Stomach (tissue), 9 donors: Measurements from ENCODE around the gene LYAR. TPM values are rescaled to one million over a fixed set of nuclear protein-coding genes. Genes with fewer than 3 reads are reported as not detected.
"Not testable (repeated sequence)": the region's sequence is repeated elsewhere in the genome, so short reads cannot be mapped to it uniquely, and the experiment has no call there.

Experiments used
- DNase-seq, 2 donors: peaks; one replicate each; pipeline versions ENCODE4 v3.0.0 to v3.0.0-alpha.2; 2013 to 2019
- H3K27ac ChIP-seq, 5 donors: fragments of 200-600 bp in 4 of 5; sonication (generic) in 4 of 5; one replicate each; pipeline ENCODE4 v1.5.1; 2013 to 2019; ENCODE audit warnings: mild to moderate bottlenecking in 1 of 5, moderate library complexity in 1 of 5
- H3K27me3 ChIP-seq, 3 donors: fragments of 200-600 bp; sonication (generic); one replicate each; pipeline ENCODE4 v1.5.1; 2017 to 2019; ENCODE audit warnings: mixed run types in 1 of 3
- H3K36me3 ChIP-seq, 4 donors: fragments of 200-600 bp; sonication (generic); 1 replicate in 3 of 4; 2 replicates in 1 of 4; pipeline ENCODE4 v1.5.1; 2016 to 2019
- H3K4me1 ChIP-seq, 4 donors: fragments of 200-600 bp; sonication (generic); one replicate each; pipeline ENCODE4 v1.5.1; 2016 to 2019
- H3K4me3 ChIP-seq, 4 donors: fragments of 200-600 bp; sonication (generic) in 3 of 4; one replicate each; pipeline ENCODE4 v1.5.1; 2016 to 2019; ENCODE audit warnings: mild to moderate bottlenecking in 1 of 4
- H3K9me3 ChIP-seq, 4 donors: fragments of 200-600 bp; sonication (generic); one replicate each; pipeline ENCODE4 v1.5.1; 2016 to 2019
- CTCF ChIP-seq, 7 experiments: fragments of 450-650 bp in 4 of 7; fragments of 200-600 bp in 3 of 7; sonication (generic) in 3 of 7; IDR thresholded peaks; one replicate each; pipeline ENCODE4 v1.5.1; 2016 to 2019; ENCODE audit warnings: antibody characterized with exemption in 7 of 7, control low read depth in 2 of 7, mild to moderate bottlenecking in 1 of 7
- EP300 ChIP-seq: sonication (generic); formaldehyde crosslinking; IDR thresholded peaks from one replicate; pipeline ENCODE4 v1.6.1; 2017; ENCODE audit warnings: antibody characterized with exemption
- POLR2A ChIP-seq, 4 donors: fragments of 450-650 bp; IDR thresholded peaks; one replicate each; pipeline ENCODE4 v1.6.1; 2016; ENCODE audit warnings: antibody characterized with exemption in 4 of 4, control low read depth in 2 of 4, mild to moderate bottlenecking in 1 of 4, moderate library complexity in 1 of 4
- POLR2AphosphoS5 ChIP-seq, 3 donors: sonication (generic); formaldehyde crosslinking; IDR thresholded peaks; one replicate each; pipeline ENCODE4 v1.6.1; 2016; ENCODE audit warnings: antibody characterized with exemption in 3 of 3
- WGBS, 5 donors: extraction: QIAGEN DNeasy Blood & Tissue Kit in 3 of 5; methylation state at CpG; one replicate each; pipeline versions ENCODE4 v1.1.5 to v1.1.7; 2013 to 2018; 5-methylcytosine and 5-hydroxymethylcytosine counted together
- intact Hi-C: fragments of 100-400 bp; cut with DNase I; formaldehyde crosslinking; loops from one replicate; pipeline ENCODE4 v1.15.1; 2023; ENCODE audit warnings: low total_unique reads
- polyA plus RNA-seq, 3 donors: library from polyadenylated mRNA; stranded (reverse); fragments of 200-250 nt; gene quantifications; one replicate each; pipeline ENCODE4 v1.2.3, GENCODE V29; 2013
- total RNA-seq, 5 donors: library from RNA; depleted of rRNA; stranded (reverse); fragments of >200 nt; gene quantifications; one replicate each; pipeline versions ENCODE4 v1.1.0 to v1.2.3, GENCODE V29; 2014 to 2016
- donor health status: healthy with polysubstance abuse.
- donor health status: Bipolar disorder and iron deficiency.
- donor health status: healthy.

The LYAR gene
- total and polyA plus RNA-seq, 8 donors, result 0.87 to 23.8 (median 8.5) TPM

GRCh38 chr4:4248885-4249203 lies 41.1 kb downstream of the LYAR start:
- WGBS, 5 donors, result 6 to 27% (median 16%) methylated on average over 10 of the region's 10 CpGs
- TF ChIP-seq POLR2AphosphoS5 (IDR thresholded peaks at IDR 0.05) (no peak), CTCF (IDR thresholded peaks at IDR 0.05) (no peak), EP300 (no peak), POLR2A (IDR thresholded peaks at IDR 0.05) (no peak)
- DNase-seq, result no peak
- Histone ChIP-seq H3K4me3 (peak overlapping the region; percentile 69 to 83 (median 80)), H3K9me3 (no peaks in the 10 kb centered on the region), H3K36me3 (peaks cover 16 to 22% (median 20%) of the 10 kb centered on the region in 4 donors), H3K27me3 (peaks cover 0 to 5% (median 0%) of the 10 kb centered on the region in 3 donors), H3K4me1 (peaks cover 7 to 42% (median 27%) of the 10 kb centered on the region in 4 donors), H3K27ac (peak overlapping the region; percentile 88 to 99 (median 95))
- intact Hi-C loops, result no loop called here

- Histone ChIP-seq H3K27ac (peak within 1 kb of the TSS; percentile 88 to 99 (median 95)), H3K27me3 (peaks cover 0 to 5% (median 0%) of the 10 kb centered on the region in 3 donors), H3K36me3 (peaks cover 20 to 28% (median 25%) of the 10 kb centered on the region in 4 donors), H3K4me1 (peaks cover 7 to 41% (median 27%) of the 10 kb centered on the region in 4 donors), H3K9me3 (no peaks in the 10 kb centered on the region), H3K4me3 (peak within 1 kb of the TSS; percentile 69 to 83 (median 80))
- intact Hi-C loops, result no loop called here
- WGBS, 5 donors, result 0 to 2% (median 1%) methylated on average over 43 to 62 of the region's 62 CpGs
- DNase-seq, result peak; percentile 94 to 98
- TF ChIP-seq POLR2A (IDR thresholded peaks at IDR 0.05) (peak in 1 of 4 donors; percentile 43), CTCF (IDR thresholded peaks at IDR 0.05) (peak in 2 of 7 experiments; percentile 16 to 37), POLR2AphosphoS5 (IDR thresholded peaks at IDR 0.05) (peak; percentile 54 to 94 (median 89)), EP300 (no peak)
Observed at GRCh38 chr4:4248029-4248884, 41.7 kb downstream of the LYAR start, which contains the start of gene TMEM128. TSS of gene TMEM128 (minus strand) at chr4:4248223. CDS start at chr4:4248202, 21 bp downstream.

GRCh38 chr4:4247696-4248028 lies 42.3 kb downstream of the LYAR start:
- peaks cover 0 to 5% (median 0%) of the 10 kb centered on the region in 3 donors for H3K27me3 ChIP-seq
- peaks cover 20 to 34% (median 31%) of the 10 kb centered on the region in 4 donors for H3K36me3 ChIP-seq
- intact Hi-C loops, result no loop called here
- no peak for DNase-seq
- WGBS, 5 donors, result 0 to 1% (median 1%) methylated on average over 9 to 12 of the region's 12 CpGs
- H3K27ac ChIP-seq, result peak overlapping the region; percentile 88 to 99 (median 95)
- H3K4me3 ChIP-seq, result peak overlapping the region; percentile 69 to 83 (median 80)
- no peaks in the 10 kb centered on the region for H3K9me3 ChIP-seq
- peaks cover 7 to 35% (median 24%) of the 10 kb centered on the region in 4 donors for H3K4me1 ChIP-seq
- TF ChIP-seq EP300, result no peak
- no peak for TF ChIP-seq CTCF (IDR thresholded peaks at IDR 0.05)
- TF ChIP-seq POLR2A (IDR thresholded peaks at IDR 0.05), result no peak
- no peak for TF ChIP-seq POLR2AphosphoS5 (IDR thresholded peaks at IDR 0.05)

- DNase-seq, result no peak
- no peak overlapping the region for H3K27ac ChIP-seq
- H3K4me3 ChIP-seq, result no peak overlapping the region
- 94 to 100% (median 98%) methylated on average over 1 of the region's 1 CpG for WGBS, 5 donors
- H3K9me3 ChIP-seq, result no peaks in the 10 kb centered on the region
- H3K27me3 ChIP-seq, result no peaks in the 10 kb centered on the region
- H3K36me3 ChIP-seq, result peaks cover 20 to 58% (median 56%) of the 10 kb centered on the region in 4 donors
- TF ChIP-seq POLR2A (IDR thresholded peaks at IDR 0.05) (no peak), POLR2AphosphoS5 (IDR thresholded peaks at IDR 0.05) (no peak), EP300 (no peak), CTCF (IDR thresholded peaks at IDR 0.05) (no peak)
- H3K4me1 ChIP-seq, result peaks cover 7 to 34% (median 24%) of the 10 kb centered on the region in 4 donors
- intact Hi-C loops, result no loop called here
Observed at GRCh38 chr4:4245172-4245571, 44.8 kb downstream of the LYAR start.

GRCh38 chr4:4239551-4239950 lies 50.4 kb downstream of the LYAR start:
- H3K27me3 ChIP-seq, DNase-seq, H3K27ac ChIP-seq, H3K4me3 ChIP-seq, H3K9me3 ChIP-seq, H3K4me1 ChIP-seq, intact Hi-C loops: not testable (repeated sequence)
- whole genome bisulfite sequencing, 5 donors, result 93 to 97% (median 94%) methylated on average over 3 of the region's 3 CpGs
- H3K36me3 ChIP-seq, result peaks cover 25 to 100% (median 90%) of the 10 kb centered on the region in 4 donors
